Keratinocyte (primary cell): ENCODE measurements around the gene HEPACAM2. TPM values are rescaled to one million over a fixed set of nuclear protein-coding genes. Genes with fewer than 3 reads are reported as not detected.

Experiments
- DNase-seq: peaks from one replicate; pipeline ENCODE4 v3.0.0-alpha.2; 2011; ENCODE audit warnings: low read depth, missing footprints, low spot score
- FAIRE-seq: peaks from 2 replicates; lab custom pipeline; 2011; peaks lifted over from hg19 to GRCh38; lab: Jason Lieb, UNC
- H2AFZ ChIP-seq: 2 replicates; pipeline ENCODE4 v1.6.0; 2012; ENCODE audit warnings: low read length, control low read depth, inconsistent platforms; ENCODE audit not compliant: control insufficient read depth
- H3K27ac ChIP-seq: 2 replicates; pipeline ENCODE4 v1.5.1; 2011; ENCODE audit warnings: low read length; ENCODE audit not compliant: control insufficient read depth, insufficient read depth
- H3K27me3 ChIP-seq: 3 replicates; pipeline ENCODE4 v1.6.0; 2011; ENCODE audit warnings: low read length; ENCODE audit not compliant: control insufficient read depth, insufficient read depth; ENCODE audit errors: extremely low read depth
- H3K36me3 ChIP-seq, 2 experiments: 2 replicates in 1 of 2; 3 replicates in 1 of 2; pipeline ENCODE4 v1.5.1; 2011; ENCODE audit warnings: low read length in 2 of 2, mild to moderate bottlenecking in 1 of 2; ENCODE audit not compliant: control insufficient read depth in 2 of 2, insufficient read depth in 2 of 2; ENCODE audit errors: extremely low read depth in 1 of 2
- H3K4me1 ChIP-seq: 3 replicates; pipeline ENCODE4 v1.5.1; 2011; ENCODE audit warnings: low read length; ENCODE audit not compliant: control insufficient read depth, insufficient read depth; ENCODE audit errors: extremely low read depth
- H3K4me2 ChIP-seq: 3 replicates; pipeline ENCODE4 v1.6.0; 2011; ENCODE audit warnings: low read depth, low read length; ENCODE audit not compliant: control insufficient read depth, insufficient read depth; ENCODE audit errors: extremely low read depth
- H3K4me3 ChIP-seq, 3 experiments: fragments of 200-600 bp in 1 of 3; sonication (generic) in 1 of 3; 2 replicates in 2 of 3; 3 replicates in 1 of 3; pipeline ENCODE4 v1.5.1; 2011 to 2016; ENCODE audit warnings: low read length in 3 of 3, mild to moderate bottlenecking in 3 of 3, control low read depth in 2 of 3, inconsistent platforms in 1 of 3, low read depth in 1 of 3, mixed read lengths in 1 of 3, mixed run types in 1 of 3, moderate library complexity in 1 of 3; ENCODE audit not compliant: control insufficient read depth in 2 of 3, insufficient read depth in 2 of 3; ENCODE audit errors: extremely low read depth in 1 of 3
- H3K79me2 ChIP-seq: 2 replicates; pipeline ENCODE4 v1.6.0; 2012; ENCODE audit warnings: low read length; ENCODE audit not compliant: control insufficient read depth, insufficient read depth
- H3K9ac ChIP-seq: 3 replicates; pipeline ENCODE4 v1.6.0; 2011; ENCODE audit warnings: low read length; ENCODE audit not compliant: control insufficient read depth, insufficient read depth; ENCODE audit errors: extremely low read depth
- H3K9me1 ChIP-seq: 3 replicates; pipeline ENCODE4 v1.6.0; 2011; ENCODE audit warnings: low read length; ENCODE audit not compliant: control insufficient read depth, insufficient read depth; ENCODE audit errors: extremely low read depth
- H3K9me3 ChIP-seq: 2 replicates; pipeline ENCODE4 v1.5.1; 2012; ENCODE audit warnings: low read depth, low read length; ENCODE audit not compliant: control insufficient read depth
- H4K20me1 ChIP-seq: 3 replicates; pipeline ENCODE4 v1.6.0; 2011; ENCODE audit warnings: low read length; ENCODE audit not compliant: control insufficient read depth, insufficient read depth; ENCODE audit errors: extremely low read depth
- CTCF ChIP-seq, 3 experiments: IDR thresholded peaks in 1 of 3; conservative IDR thresholded peaks in 1 of 3; optimal IDR thresholded peaks in 1 of 3; 2 replicates in 2 of 3; 3 replicates in 1 of 3; pipeline versions ENCODE3 to v1.5.1; 2011; ENCODE audit warnings: low read length in 3 of 3, mild to moderate bottlenecking in 3 of 3, moderate library complexity in 2 of 3, control low read depth in 1 of 3, inconsistent platforms in 1 of 3; ENCODE audit not compliant: insufficient read depth in 2 of 3; ENCODE audit errors: extremely low read depth in 1 of 3
- EZH2 ChIP-seq: IDR thresholded peaks from one replicate; pipeline ENCODE4 v1.6.1; 2012; ENCODE audit warnings: inconsistent platforms, mild to moderate bottlenecking, low read length, moderate library complexity
- dilution Hi-C: fragments of 300-500 bp; cut with MboI; formaldehyde crosslinking; loops from one replicate; pipeline ENCODE4 v1.7.0; 2020; ENCODE audit warnings: low sequenced_read_pairs; ENCODE audit not compliant: extremely low pct_ligation_motif_present
- polyA plus RNA-seq, 5 experiments: library from polyadenylated mRNA; depleted of rRNA in 3 of 5; stranded (reverse) in 3 of 5; stranded (forward) in 1 of 5; unstranded in 1 of 5; fragments of >200 nt; gene quantifications; 1 replicate in 1 of 5; 2 replicates in 3 of 5; 3 replicates in 1 of 5; pipeline versions ENCODE4 v1.2.1 to v1.2.3, GENCODE V29; 2011 to 2012; ENCODE audit warnings: missing spikeins in 2 of 5, low read depth in 1 of 5, low replicate concordance in 1 of 5

HEPACAM2 gene
- polyA plus RNA-seq, 1 donor (not counting 4 experiments of a cell fraction or from before 2014, with no cell fraction given), result not detected

DNA sequence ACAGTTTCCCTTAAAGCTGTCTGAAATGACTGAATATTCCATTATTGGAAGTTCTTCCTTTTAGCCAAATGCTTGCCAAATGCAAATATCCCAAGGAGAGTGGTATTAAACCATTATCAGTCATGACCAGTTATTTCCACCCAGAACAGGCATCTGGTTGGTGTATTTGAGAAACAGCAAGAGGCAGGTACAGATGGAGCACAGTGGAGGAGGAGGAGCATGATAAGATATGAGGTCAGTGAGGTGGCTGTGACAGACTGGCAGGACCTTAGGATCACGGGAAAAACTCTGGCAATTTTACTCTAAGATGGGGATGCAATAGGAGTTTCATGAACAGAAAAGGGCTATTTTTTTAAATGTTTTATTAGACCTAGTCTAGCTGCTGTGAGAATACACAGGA lies 6.4 kb downstream of the HEPACAM2 start:
- Histone ChIP-seq H4K20me1 (no peaks in the 10 kb centered on the region), H3K27me3 (peaks cover 6% of the 10 kb centered on the region), H3K4me3 (no peak overlapping the region), H2AFZ (no peak overlapping the region), H3K9me3 (no peaks in the 10 kb centered on the region), H3K4me1 (no peaks in the 10 kb centered on the region), H3K79me2 (no peaks in the 10 kb centered on the region), H3K9me1 (no peaks in the 10 kb centered on the region), H3K9ac (no peak overlapping the region), H3K4me2 (no peak overlapping the region), H3K36me3 (no peaks in the 10 kb centered on the region), H3K27ac (no peak overlapping the region)
- FAIRE-seq, result no peak
- DNase-seq, result no peak
- dilution Hi-C loops, result no loop called here
- TF ChIP-seq CTCF (optimal IDR thresholded peaks at IDR 0.05 in 1 of 3, IDR thresholded peaks at IDR 0.05 in 1 of 3, conservative IDR thresholded peaks at IDR 0.05 in 1 of 3; ENCODE audit: extremely low read depth in 1 of 3, insufficient read depth in 2 of 3, low read length in 3 of 3) (no peak), EZH2 (no peak)

DNA sequence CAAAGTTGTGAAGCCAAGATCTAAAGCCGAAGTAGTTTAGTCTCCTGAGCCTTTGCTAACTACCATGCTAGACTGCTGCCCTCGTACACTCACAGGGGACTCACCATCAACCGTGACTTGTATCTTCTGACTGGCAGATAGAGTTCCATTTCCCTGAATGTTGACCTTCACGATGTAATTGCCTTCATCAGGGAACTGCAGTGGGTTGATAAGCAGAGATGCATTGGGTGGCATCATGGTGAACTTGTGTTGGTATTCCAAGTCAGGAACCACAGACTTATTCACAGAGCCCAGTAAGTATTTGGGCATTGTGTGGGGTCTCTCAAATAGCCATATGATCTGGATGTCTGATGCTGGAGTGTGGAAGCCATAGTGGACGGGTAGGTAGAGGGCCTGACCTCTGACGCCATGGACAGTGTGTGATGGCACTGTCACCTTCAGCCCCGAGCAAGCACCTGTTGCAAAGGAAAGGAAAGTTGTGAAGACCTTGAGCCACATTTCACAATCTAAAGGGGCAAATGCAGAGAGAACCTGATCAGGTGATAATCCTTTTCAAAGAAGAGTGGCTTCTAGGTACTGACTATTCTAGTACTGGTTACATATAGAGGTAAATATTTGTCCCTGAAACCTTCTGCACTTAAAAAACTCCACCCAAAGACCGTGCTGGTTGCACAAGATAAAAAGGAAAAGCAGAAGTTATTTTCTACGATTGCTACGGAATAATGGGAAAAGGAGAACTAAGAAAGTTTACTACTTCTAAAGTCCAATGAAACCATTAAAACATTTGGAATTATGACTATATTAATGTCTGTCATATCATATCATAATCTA lies 7.1 kb downstream of the HEPACAM2 start:
- H3K36me3 ChIP-seq, result no peaks in the 10 kb centered on the region
- H3K4me2 ChIP-seq, result no peak overlapping the region
- H3K27ac ChIP-seq, result no peak overlapping the region
- H3K9me3 ChIP-seq, result no peaks in the 10 kb centered on the region
- TF ChIP-seq EZH2, result no peak
- no peak for TF ChIP-seq CTCF (optimal IDR thresholded peaks at IDR 0.05 in 1 of 3, IDR thresholded peaks at IDR 0.05 in 1 of 3, conservative IDR thresholded peaks at IDR 0.05 in 1 of 3; ENCODE audit: extremely low read depth in 1 of 3, insufficient read depth in 2 of 3, low read length in 3 of 3)
- no peak overlapping the region for H3K9ac ChIP-seq
- dilution Hi-C loops, result no loop called here
- H3K27me3 ChIP-seq, result peaks cover 6% of the 10 kb centered on the region
- H2AFZ ChIP-seq, result no peak overlapping the region
- no peaks in the 10 kb centered on the region for H4K20me1 ChIP-seq
- no peak for FAIRE-seq
- H3K4me1 ChIP-seq, result no peaks in the 10 kb centered on the region
- no peaks in the 10 kb centered on the region for H3K9me1 ChIP-seq
- no peak for DNase-seq
- no peak overlapping the region for H3K4me3 ChIP-seq
- H3K79me2 ChIP-seq, result no peaks in the 10 kb centered on the region
